IMR-90 (cell line): ENCODE measurements around the gene ARNT2. TPM values are rescaled to one million over a fixed set of nuclear protein-coding genes. Genes with fewer than 3 reads are reported as not detected.

ENCODE experiments used
- ATAC-seq: fragments of 200-7000 bp; cut with Tn5 transposase; 2 replicates; pipeline ENCODE4 v1.9.1; 2020; ENCODE audit warnings: low read depth, mild to moderate bottlenecking, moderate library complexity
- BruUV-seq: library from RNA; stranded (reverse); fragments of 400-500 nt; replicated peaks from 2 replicates; lab custom pipeline; 2021; lab: Mats Ljungman, UMichigan
- CTCF ChIA-PET: fragments of 300-600 bp; formaldehyde crosslinking; extraction: SDS; loops from one replicate; lab custom pipeline; 2021; ENCODE audit warnings: antibody characterized with exemption; lab: Yijun Ruan, JAX
- POLR2A ChIA-PET: fragments of 300-600 bp; sonication (Branson Sonifier 250); formaldehyde crosslinking; loops from one replicate; lab custom pipeline; 2022; ENCODE audit warnings: antibody characterized with exemption; ENCODE audit not compliant: unreplicated experiment; lab: Charles Lee
- DNase-seq: peaks from one replicate; pipeline ENCODE4 v3.0.0; 2013
- H2AFZ ChIP-seq: replicated peaks from 2 replicates; pipeline ENCODE3; 2013; ENCODE audit warnings: low read length, mild to moderate bottlenecking; ENCODE audit not compliant: poor library complexity
- H2AK5ac ChIP-seq: 2 replicates; pipeline ENCODE4 v1.6.1; 2013; ENCODE audit warnings: low read depth, low read length, inconsistent platforms
- H2AK9ac ChIP-seq: replicated peaks from 2 replicates; pipeline ENCODE3; 2013; ENCODE audit warnings: mild to moderate bottlenecking, low read depth, low read length, moderate library complexity; ENCODE audit not compliant: poor library complexity
- H2BK120ac ChIP-seq: 2 replicates; pipeline ENCODE4 v1.6.1; 2013; ENCODE audit warnings: low read depth, low read length, inconsistent platforms
- H2BK15ac ChIP-seq: 3 replicates; pipeline ENCODE4 v1.6.1; 2013; ENCODE audit warnings: low read depth, low read length, inconsistent platforms
- H2BK20ac ChIP-seq: 2 replicates; pipeline ENCODE4 v1.6.1; 2013; ENCODE audit warnings: low read depth, mild to moderate bottlenecking, inconsistent platforms, low read length, moderate library complexity
- H2BK5ac ChIP-seq: 2 replicates; pipeline ENCODE4 v1.6.1; 2013; ENCODE audit warnings: mild to moderate bottlenecking, low read depth, low read length, inconsistent platforms; ENCODE audit not compliant: poor library complexity, severe bottlenecking
- H3K14ac ChIP-seq: replicated peaks from 2 replicates; pipeline ENCODE4 v1.6.1; 2013; ENCODE audit warnings: low read depth, low read length, inconsistent platforms
- H3K18ac ChIP-seq: 2 replicates; pipeline ENCODE4 v1.6.1; 2013; ENCODE audit warnings: low read depth, low read length, control low read depth
- H3K23ac ChIP-seq: 2 replicates; pipeline ENCODE4 v1.6.1; 2013; ENCODE audit warnings: low read depth, low read length, inconsistent platforms
- H3K27ac ChIP-seq: 2 replicates; pipeline ENCODE4 v1.5.1; 2013; ENCODE audit warnings: mild to moderate bottlenecking, control low read depth, low read length; ENCODE audit not compliant: insufficient read depth
- H3K27me3 ChIP-seq: 2 replicates; pipeline ENCODE4 v1.6.1; 2013; ENCODE audit warnings: low read length; ENCODE audit not compliant: control insufficient read depth, insufficient read depth
- H3K36me3 ChIP-seq: 2 replicates; pipeline ENCODE4 v1.6.1; 2013; ENCODE audit warnings: low read length, mixed read lengths; ENCODE audit not compliant: control insufficient read depth, insufficient read depth
- H3K4ac ChIP-seq: 2 replicates; pipeline ENCODE4 v1.6.1; 2013; ENCODE audit warnings: low read depth, low read length, inconsistent platforms
- H3K4me1 ChIP-seq: 2 replicates; pipeline ENCODE4 v1.6.1; 2013; ENCODE audit warnings: low read length, mixed read lengths; ENCODE audit not compliant: control insufficient read depth, insufficient read depth
- H3K4me2 ChIP-seq: 2 replicates; pipeline ENCODE4 v1.6.1; 2013; ENCODE audit warnings: low read depth, mild to moderate bottlenecking, control low read depth, low read length, moderate library complexity
- H3K4me3 ChIP-seq: 2 replicates; pipeline ENCODE4 v1.5.1; 2013; ENCODE audit warnings: low read depth, mild to moderate bottlenecking, control low read depth, low read length, moderate library complexity; ENCODE audit not compliant: insufficient read depth
- H3K56ac ChIP-seq: 2 replicates; pipeline ENCODE4 v1.6.1; 2013; ENCODE audit warnings: low read length, inconsistent platforms; ENCODE audit not compliant: insufficient read depth; ENCODE audit errors: extremely low read depth
- H3K79me1 ChIP-seq, 2 experiments: 2 replicates each; pipeline ENCODE4 v1.6.1; 2013; ENCODE audit warnings: low read length in 2 of 2, inconsistent platforms in 1 of 2, low read depth in 1 of 2
- H3K9ac ChIP-seq: 2 replicates; pipeline ENCODE4 v1.6.1; 2013; ENCODE audit warnings: low read depth, low read length, control low read depth
- H3K9me1 ChIP-seq: 2 replicates; pipeline ENCODE4 v1.6.1; 2013; ENCODE audit warnings: low read length, inconsistent platforms; ENCODE audit not compliant: insufficient read depth
- H3K9me3 ChIP-seq: 2 replicates; pipeline ENCODE4 v1.6.1; 2013; ENCODE audit warnings: low read length; ENCODE audit not compliant: control insufficient read depth, insufficient read depth
- H4K20me1 ChIP-seq: 2 replicates; pipeline ENCODE4 v1.6.1; 2013; ENCODE audit warnings: low read length, inconsistent platforms; ENCODE audit not compliant: insufficient read depth
- H4K5ac ChIP-seq: 2 replicates; pipeline ENCODE4 v1.6.1; 2013; ENCODE audit warnings: mild to moderate bottlenecking, low read depth, low read length, control low read depth
- H4K8ac ChIP-seq, 2 experiments: 2 replicates each; pipeline ENCODE4 v1.6.1; 2013; ENCODE audit warnings: low read depth in 2 of 2, low read length in 2 of 2, control low read depth in 1 of 2, inconsistent platforms in 1 of 2
- H4K91ac ChIP-seq: 2 replicates; pipeline ENCODE4 v1.6.1; 2013; ENCODE audit warnings: low read depth, low read length, inconsistent platforms; ENCODE audit not compliant: insufficient read depth
- BHLHE40 ChIP-seq: fragments of 150-350 bp; IDR thresholded peaks from 2 replicates; pipeline ENCODE4 v1.6.1; 2016; ENCODE audit warnings: mild to moderate bottlenecking, low read depth, low read length
- CEBPB ChIP-seq: IDR thresholded peaks from 2 replicates; pipeline ENCODE4 v1.6.1; 2012; ENCODE audit warnings: low read depth, low read length, improper control_type of control experiment
- CHD1 ChIP-seq: IDR thresholded peaks from 2 replicates; pipeline ENCODE4 v1.6.1; 2012; ENCODE audit warnings: low read depth, low read length, improper control_type of control experiment
- FOS ChIP-seq: fragments of 150-350 bp; IDR thresholded peaks from 2 replicates; pipeline ENCODE4 v1.6.1; 2016; ENCODE audit warnings: low read depth, low read length
- MAFK ChIP-seq: IDR thresholded peaks from 2 replicates; pipeline ENCODE4 v1.6.1; 2012; ENCODE audit warnings: low read depth, low read length, improper control_type of control experiment
- MAZ ChIP-seq: IDR thresholded peaks from 2 replicates; pipeline ENCODE4 v1.6.1; 2012; ENCODE audit warnings: low read depth, mild to moderate bottlenecking, low read length, improper control_type of control experiment, moderate library complexity, borderline replicate concordance
- MXI1 ChIP-seq: IDR thresholded peaks from 2 replicates; pipeline ENCODE4 v1.6.1; 2012; ENCODE audit warnings: low read depth, mild to moderate bottlenecking, low read length, moderate library complexity, borderline replicate concordance
- NFE2L2 ChIP-seq: fragments of 150-350 bp; IDR thresholded peaks from 2 replicates; pipeline ENCODE4 v1.6.1; 2016; ENCODE audit warnings: low read depth, mild to moderate bottlenecking, low read length
- POLR2A ChIP-seq: IDR thresholded peaks from 2 replicates; pipeline ENCODE4 v1.6.1; 2012; ENCODE audit warnings: mild to moderate bottlenecking, low read depth, low read length
- RAD21 ChIP-seq: IDR thresholded peaks from 2 replicates; pipeline ENCODE4 v1.6.1; 2012; ENCODE audit warnings: low read length, improper control_type of control experiment
- RCOR1 ChIP-seq: IDR thresholded peaks from 2 replicates; pipeline ENCODE4 v1.6.1; 2012; ENCODE audit warnings: mild to moderate bottlenecking, low read length, improper control_type of control experiment; ENCODE audit not compliant: insufficient replicate concordance
- RFX5 ChIP-seq: IDR thresholded peaks from 2 replicates; pipeline ENCODE4 v1.8.0; 2012; ENCODE audit warnings: low read depth, mild to moderate bottlenecking, low read length, moderate library complexity
- SMC3 ChIP-seq: fragments of 150-350 bp; IDR thresholded peaks from 2 replicates; pipeline ENCODE4 v1.6.1; 2016; ENCODE audit warnings: low read depth, mild to moderate bottlenecking, antibody characterized with exemption, low read length, moderate library complexity
- WGBS, 2 experiments: methylation state at CpG; one replicate each; pipeline versions ENCODE4 v1.1.5 to v1.1.7; 2013; ENCODE audit warnings: missing lambda C conversion rate in 2 of 2; ENCODE audit not compliant: insufficient read length in 1 of 2; ENCODE audit errors: extremely low coverage in 2 of 2; 5-methylcytosine and 5-hydroxymethylcytosine counted together
- dilution Hi-C: fragments of 300-500 bp; cut with HindIII; formaldehyde crosslinking; loops from one replicate; pipeline ENCODE4 v1.14.3; 2018; ENCODE audit warnings: low sequenced_read_pairs; ENCODE audit not compliant: unreplicated experiment
- in situ Hi-C: fragments of 300-500 bp; cut with MboI; formaldehyde crosslinking; loops from 3 replicates; pipeline ENCODE4 v1.14.3; 2019; ENCODE audit warnings: low sequenced_read_pairs, inconsistent platforms, mixed read lengths
- intact Hi-C: fragments of 100-400 bp; cut with micrococcal nuclease; formaldehyde crosslinking; loops from 2 replicates; pipeline ENCODE4 v1.10.0; 2022
- polyA plus RNA-seq, 3 experiments: library from polyadenylated mRNA; depleted of rRNA; stranded (reverse); fragments of >200 nt; gene quantifications; 2 replicates each; pipeline ENCODE4 v1.2.3, GENCODE V29; 2012; ENCODE audit warnings: low replicate concordance in 1 of 3
- total RNA-seq: library from RNA; depleted of rRNA; stranded (reverse); fragments of >200 nt; gene quantifications from 2 replicates; pipeline ENCODE4 v1.2.3, GENCODE V29; 2012
- TF ChIP-seq, protein P1 (sequence below): fragments of 150-350 bp; IDR thresholded peaks from 2 replicates; pipeline ENCODE4 v1.6.1; 2016; ENCODE audit warnings: low read depth, mild to moderate bottlenecking, low read length, moderate library complexity, borderline replicate concordance
- TF ChIP-seq, protein P2 (sequence below): conservative IDR thresholded peaks from 2 replicates; pipeline ENCODE4 v1.5.1; 2012; ENCODE audit warnings: mild to moderate bottlenecking, low read depth, low read length, improper control_type of control experiment
- TF ChIP-seq, protein P3 (sequence below): fragments of 150-350 bp; IDR thresholded peaks from 2 replicates; pipeline ENCODE4 v1.6.1; 2017; ENCODE audit warnings: mild to moderate bottlenecking, antibody characterized with exemption, low read length, low read depth

ARNT2 gene
- total and polyA plus RNA-seq, 2 of the 4 experiments (the other 2 are of a cell fraction), result 18.2 to 19.0 TPM

DNA sequence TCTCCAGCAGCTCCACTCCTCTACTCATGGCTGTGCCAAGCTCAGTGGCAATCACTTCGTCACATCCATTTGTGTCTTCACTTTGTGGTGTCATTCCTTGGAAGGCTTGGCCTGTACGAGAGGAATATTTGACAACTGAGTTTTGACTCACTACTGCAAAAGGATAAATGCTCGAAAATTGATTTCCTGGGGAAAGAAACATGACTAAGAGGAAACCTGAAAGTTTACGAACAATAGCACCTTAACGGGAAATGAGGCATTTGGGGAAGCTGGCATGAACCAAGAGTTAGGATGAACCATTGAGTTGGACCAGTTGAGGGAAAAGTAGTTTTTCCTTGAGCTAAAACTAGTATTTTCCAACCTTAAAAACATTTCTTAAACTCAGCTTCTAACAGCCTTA, 216.7 kb downstream of the ARNT2 start:
- no peak overlapping the region for H3K9ac ChIP-seq
- peak overlapping the region; percentile 94 for H2AK5ac ChIP-seq
- H4K20me1 ChIP-seq, result no peaks in the 10 kb centered on the region
- H3K23ac ChIP-seq, result no peak overlapping the region
- peak overlapping the region; percentile 60; the same call in 2 of the 3 replicates for H2BK15ac ChIP-seq
- H3K4ac ChIP-seq, result peak overlapping the region; percentile 46; the same call in 1 of the 2 replicates
- ChIA-PET POLR2A (no interaction called here), CTCF (interaction anchor here (0.7 to 2.2 kb wide), 2 partner anchors 53 to 109 kb away, joined by 4 to 11 read pairs; no protein-coding TSS in a partner anchor)
- no peak overlapping the region; the same call in 1 of the 2 replicates for H3K14ac ChIP-seq
- H2BK5ac ChIP-seq, result no peak overlapping the region
- peak overlapping the region; percentile 16; the same call in 1 of the 2 replicates for H2BK20ac ChIP-seq
- in situ Hi-C loops (no loop called here), intact Hi-C loops (no loop called here), dilution Hi-C loops (no loop called here)
- H4K8ac ChIP-seq, result peak overlapping the region in 1 of 2 experiments; percentile 22; a peak in 1 of 4 replicates
- TF ChIP-seq FOS, result no peak
- no peak for TF ChIP-seq MAZ
- TF ChIP-seq RFX5, result no peak
- TF ChIP-seq BHLHE40, result no peak
- TF ChIP-seq SMC3, result no peak
- TF ChIP-seq RAD21, result no peak
- TF ChIP-seq MXI1, result no peak
- TF ChIP-seq CEBPB, result no peak
- no peak for TF ChIP-seq POLR2A
- TF ChIP-seq, protein P1, sequence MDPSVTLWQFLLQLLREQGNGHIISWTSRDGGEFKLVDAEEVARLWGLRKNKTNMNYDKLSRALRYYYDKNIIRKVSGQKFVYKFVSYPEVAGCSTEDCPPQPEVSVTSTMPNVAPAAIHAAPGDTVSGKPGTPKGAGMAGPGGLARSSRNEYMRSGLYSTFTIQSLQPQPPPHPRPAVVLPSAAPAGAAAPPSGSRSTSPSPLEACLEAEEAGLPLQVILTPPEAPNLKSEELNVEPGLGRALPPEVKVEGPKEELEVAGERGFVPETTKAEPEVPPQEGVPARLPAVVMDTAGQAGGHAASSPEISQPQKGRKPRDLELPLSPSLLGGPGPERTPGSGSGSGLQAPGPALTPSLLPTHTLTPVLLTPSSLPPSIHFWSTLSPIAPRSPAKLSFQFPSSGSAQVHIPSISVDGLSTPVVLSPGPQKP, result no peak
- no peak for TF ChIP-seq RCOR1
- TF ChIP-seq NFE2L2, result no peak
- TF ChIP-seq MAFK, result no peak
- TF ChIP-seq, protein P2, sequence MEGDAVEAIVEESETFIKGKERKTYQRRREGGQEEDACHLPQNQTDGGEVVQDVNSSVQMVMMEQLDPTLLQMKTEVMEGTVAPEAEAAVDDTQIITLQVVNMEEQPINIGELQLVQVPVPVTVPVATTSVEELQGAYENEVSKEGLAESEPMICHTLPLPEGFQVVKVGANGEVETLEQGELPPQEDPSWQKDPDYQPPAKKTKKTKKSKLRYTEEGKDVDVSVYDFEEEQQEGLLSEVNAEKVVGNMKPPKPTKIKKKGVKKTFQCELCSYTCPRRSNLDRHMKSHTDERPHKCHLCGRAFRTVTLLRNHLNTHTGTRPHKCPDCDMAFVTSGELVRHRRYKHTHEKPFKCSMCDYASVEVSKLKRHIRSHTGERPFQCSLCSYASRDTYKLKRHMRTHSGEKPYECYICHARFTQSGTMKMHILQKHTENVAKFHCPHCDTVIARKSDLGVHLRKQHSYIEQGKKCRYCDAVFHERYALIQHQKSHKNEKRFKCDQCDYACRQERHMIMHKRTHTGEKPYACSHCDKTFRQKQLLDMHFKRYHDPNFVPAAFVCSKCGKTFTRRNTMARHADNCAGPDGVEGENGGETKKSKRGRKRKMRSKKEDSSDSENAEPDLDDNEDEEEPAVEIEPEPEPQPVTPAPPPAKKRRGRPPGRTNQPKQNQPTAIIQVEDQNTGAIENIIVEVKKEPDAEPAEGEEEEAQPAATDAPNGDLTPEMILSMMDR, result no peak
- TF ChIP-seq, protein P3, sequence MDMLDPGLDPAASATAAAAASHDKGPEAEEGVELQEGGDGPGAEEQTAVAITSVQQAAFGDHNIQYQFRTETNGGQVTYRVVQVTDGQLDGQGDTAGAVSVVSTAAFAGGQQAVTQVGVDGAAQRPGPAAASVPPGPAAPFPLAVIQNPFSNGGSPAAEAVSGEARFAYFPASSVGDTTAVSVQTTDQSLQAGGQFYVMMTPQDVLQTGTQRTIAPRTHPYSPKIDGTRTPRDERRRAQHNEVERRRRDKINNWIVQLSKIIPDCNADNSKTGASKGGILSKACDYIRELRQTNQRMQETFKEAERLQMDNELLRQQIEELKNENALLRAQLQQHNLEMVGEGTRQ, result no peak
- TF ChIP-seq CHD1, result no peak
- no peak overlapping the region for H3K4me3 ChIP-seq
- no TSS peak for BruUV-seq
- H3K9me3 ChIP-seq, result 0 out of 2 replicates have a peak, but pooled peaks cover 4% of the 10 kb centered on the region
- H2AK9ac ChIP-seq, result no peak overlapping the region
- no peak overlapping the region for H3K27ac ChIP-seq
- no peak overlapping the region for H3K56ac ChIP-seq
- peak overlapping the region; percentile 20; the same call in 1 of the 2 replicates for H4K91ac ChIP-seq
- peaks cover 24% of the 10 kb centered on the region for H3K4me1 ChIP-seq
- H3K27me3 ChIP-seq, result no peaks in the 10 kb centered on the region
- peaks cover 10% of the 10 kb centered on the region for H3K9me1 ChIP-seq
- H3K36me3 ChIP-seq, result no peaks in the 10 kb centered on the region
- H3K18ac ChIP-seq, result peak overlapping the region; percentile 13; the same call in 1 of the 2 replicates
- DNase-seq (no peak), ATAC-seq (no peak)
- H2BK120ac ChIP-seq, result no peak overlapping the region; the same call in 1 of the 2 replicates
- H3K79me1 ChIP-seq, result no peaks in the 10 kb centered on the region; a peak in 1 of 4 replicates
- H3K4me2 ChIP-seq, result no peak overlapping the region
- H2AFZ ChIP-seq, result no peak overlapping the region
- H4K5ac ChIP-seq, result peak overlapping the region; percentile 4; the same call in 1 of the 2 replicates
- 76% methylated on average over 4 of the region's 5 CpGs; no CpG with 5 or more reads in 1 of the 2 experiments for WGBS, 2 experiments
